K562 (cell line): ENCODE data around the gene PHOSPHO1. TPM values are rescaled to one million over a fixed set of nuclear protein-coding genes. Genes with fewer than 3 reads are reported as not detected.

Experiments
- ADNP ChIP-seq: fragments of 200-800 bp; sonication (Bioruptor generic); IDR thresholded peaks from 2 replicates; pipeline ENCODE4 v1.6.1; 2016; ENCODE audit warnings: missing genetic modification characterization, missing compliant biosample characterization
- DDX20 ChIP-seq: fragments of 450-650 bp; IDR thresholded peaks from 2 replicates; pipeline ENCODE4 v1.6.1; 2016; ENCODE audit warnings: missing genetic modification characterization, low read depth, mild to moderate bottlenecking, missing compliant biosample characterization, moderate library complexity
- GTF2E2 ChIP-seq: fragments of 200-800 bp; sonication (Bioruptor generic); IDR thresholded peaks from 2 replicates; pipeline ENCODE4 v1.6.1; 2016; ENCODE audit warnings: missing genetic modification characterization, missing compliant biosample characterization
- HDAC2 ChIP-seq: fragments of 450-650 bp; IDR thresholded peaks from 2 replicates; pipeline ENCODE4 v1.6.1; 2016; ENCODE audit warnings: mild to moderate bottlenecking
- HDGF ChIP-seq: fragments of 450-650 bp; IDR thresholded peaks from 2 replicates; pipeline ENCODE4 v1.6.1; 2016
- HES1 ChIP-seq: fragments of 450-650 bp; IDR thresholded peaks from 2 replicates; pipeline ENCODE4 v1.6.1; 2016; ENCODE audit warnings: low read depth, mild to moderate bottlenecking, moderate library complexity
- MYC ChIP-seq, 2 experiments: fragments of 250-450 bp in 1 of 2; sonication (Bioruptor Pico) in 1 of 2; IDR thresholded peaks; 2 replicates each; pipeline versions ENCODE4 v1.5.1 to v1.6.1; 2012 to 2021; ENCODE audit warnings: low read depth in 2 of 2, borderline replicate concordance in 1 of 2, improper control_type of control experiment in 1 of 2, low read length in 1 of 2, mild to moderate bottlenecking in 1 of 2, moderate library complexity in 1 of 2
- POLR2G ChIP-seq: fragments of 200-400 bp; formaldehyde crosslinking; IDR thresholded peaks from 2 replicates; pipeline ENCODE4 v1.6.1; 2017; ENCODE audit warnings: low read depth, mild to moderate bottlenecking, antibody characterized with exemption, low read length, moderate library complexity
- SIX5 ChIP-seq, 2 experiments: IDR thresholded peaks; 2 replicates each; pipeline ENCODE4 v1.6.1; 2011; ENCODE audit warnings: low read length in 2 of 2, borderline replicate concordance in 1 of 2, low read depth in 1 of 2, mild to moderate bottlenecking in 1 of 2, moderate library complexity in 1 of 2; ENCODE audit not compliant: insufficient read depth in 1 of 2
- SMARCA5 ChIP-seq: fragments of 450-650 bp; IDR thresholded peaks from 2 replicates; pipeline ENCODE4 v1.6.1; 2016
- SP2 ChIP-seq: IDR thresholded peaks from 2 replicates; pipeline ENCODE4 v1.6.1; 2011; ENCODE audit warnings: mild to moderate bottlenecking, low read depth, low read length, moderate library complexity; ENCODE audit not compliant: poor library complexity, severe bottlenecking; ENCODE audit errors: extremely low read depth
- YY1 ChIP-seq, 3 experiments: IDR thresholded peaks; 2 replicates each; pipeline ENCODE4 v1.6.1; 2011; ENCODE audit warnings: low read length in 2 of 3, mild to moderate bottlenecking in 2 of 3, moderate library complexity in 2 of 3, borderline replicate concordance in 1 of 3, control low read depth in 1 of 3, low read depth in 1 of 3; ENCODE audit not compliant: insufficient read depth in 3 of 3, insufficient replicate concordance in 2 of 3, control insufficient read depth in 1 of 3, insufficient read length in 1 of 3; ENCODE audit errors: extremely low read depth in 1 of 3
- ZBED1 ChIP-seq: IDR thresholded peaks from 2 replicates; pipeline ENCODE4 v1.6.1; 2014
- ZNF224 ChIP-seq: sonication (generic); formaldehyde crosslinking; IDR thresholded peaks from 2 replicates; pipeline ENCODE4 v1.8.0; 2022; ENCODE audit warnings: mild to moderate bottlenecking, missing genetic modification reagents
- ZNF431 ChIP-seq: sonication (generic); formaldehyde crosslinking; IDR thresholded peaks from 2 replicates; pipeline ENCODE4 v1.8.0; 2022; ENCODE audit warnings: mild to moderate bottlenecking, missing genetic modification reagents
- ZNF586 ChIP-seq: fragments of 450-650 bp; formaldehyde crosslinking; conservative IDR thresholded peaks from 2 replicates; pipeline ENCODE4 v1.4.0; 2020; ENCODE audit warnings: mild to moderate bottlenecking, moderate library complexity
- ZNF79 ChIP-seq: fragments of 250-450 bp; sonication (Bioruptor Pico); IDR thresholded peaks from 2 replicates; pipeline ENCODE4 v1.4.0; 2020; ENCODE audit warnings: low read depth, mild to moderate bottlenecking, moderate library complexity
- polyA plus RNA-seq, 8 experiments: library from polyadenylated mRNA; depleted of rRNA in 4 of 8; stranded (reverse) in 5 of 8; unstranded in 3 of 8; fragments of >200 nt; fragmentation: Nextera tagmentation in 2 of 8; fragmentation: Illumina TruSeq in 1 of 8; extraction: Ambion mirVana in 2 of 8; extraction: Trizol in 1 of 8; gene quantifications; 2 replicates each; pipeline versions ENCODE4 v1.2.1 to v1.2.3, GENCODE V29; 2011 to 2014; ENCODE audit warnings: inconsistent platforms in 1 of 8, missing spikeins in 1 of 8
- total RNA-seq, 7 experiments: library from RNA; depleted of rRNA in 6 of 7; stranded (reverse); fragments of >200 nt in 6 of 7; fragmentation: Illumina TruSeq in 2 of 7; extraction: Trizol in 2 of 7; gene quantifications; 2 replicates each; pipeline versions ENCODE4 v1.2.1 to v1.2.3, GENCODE V29; 2011 to 2021; ENCODE audit warnings: low replicate concordance in 1 of 7
- TF ChIP-seq, protein P1 (sequence below): sonication (generic); formaldehyde crosslinking; IDR thresholded peaks from 2 replicates; pipeline ENCODE4 v1.8.0; 2022; ENCODE audit warnings: missing genetic modification reagents, mild to moderate bottlenecking, borderline replicate concordance
- TF ChIP-seq, protein P2 (sequence below): sonication (generic); formaldehyde crosslinking; IDR thresholded peaks from 2 replicates; pipeline ENCODE4 v1.8.1; 2023; ENCODE audit warnings: mild to moderate bottlenecking, missing genetic modification reagents, moderate library complexity
- TF ChIP-seq, protein P3 (sequence below): fragments of 450-650 bp; IDR thresholded peaks from 2 replicates; pipeline ENCODE4 v1.6.1; 2016; ENCODE audit warnings: mild to moderate bottlenecking

PHOSPHO1 gene
- total and polyA plus RNA-seq, 9 of the 15 experiments (the other 6 are each of a cell fraction or from before 2014, with no cell fraction given), result 0.06 to 0.07 TPM; not detected in 7

GRCh38 chr17:49249890-49250522 lies 19.4 kb upstream of the PHOSPHO1 start (continued):
- TF ChIP-seq, protein P1, sequence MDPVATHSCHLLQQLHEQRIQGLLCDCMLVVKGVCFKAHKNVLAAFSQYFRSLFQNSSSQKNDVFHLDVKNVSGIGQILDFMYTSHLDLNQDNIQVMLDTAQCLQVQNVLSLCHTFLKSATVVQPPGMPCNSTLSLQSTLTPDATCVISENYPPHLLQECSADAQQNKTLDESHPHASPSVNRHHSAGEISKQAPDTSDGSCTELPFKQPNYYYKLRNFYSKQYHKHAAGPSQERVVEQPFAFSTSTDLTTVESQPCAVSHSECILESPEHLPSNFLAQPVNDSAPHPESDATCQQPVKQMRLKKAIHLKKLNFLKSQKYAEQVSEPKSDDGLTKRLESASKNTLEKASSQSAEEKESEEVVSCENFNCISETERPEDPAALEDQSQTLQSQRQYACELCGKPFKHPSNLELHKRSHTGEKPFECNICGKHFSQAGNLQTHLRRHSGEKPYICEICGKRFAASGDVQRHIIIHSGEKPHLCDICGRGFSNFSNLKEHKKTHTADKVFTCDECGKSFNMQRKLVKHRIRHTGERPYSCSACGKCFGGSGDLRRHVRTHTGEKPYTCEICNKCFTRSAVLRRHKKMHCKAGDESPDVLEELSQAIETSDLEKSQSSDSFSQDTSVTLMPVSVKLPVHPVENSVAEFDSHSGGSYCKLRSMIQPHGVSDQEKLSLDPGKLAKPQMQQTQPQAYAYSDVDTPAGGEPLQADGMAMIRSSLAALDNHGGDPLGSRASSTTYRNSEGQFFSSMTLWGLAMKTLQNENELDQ (CRISPR knock-in tag), result no peak
- TF ChIP-seq, protein P2, sequence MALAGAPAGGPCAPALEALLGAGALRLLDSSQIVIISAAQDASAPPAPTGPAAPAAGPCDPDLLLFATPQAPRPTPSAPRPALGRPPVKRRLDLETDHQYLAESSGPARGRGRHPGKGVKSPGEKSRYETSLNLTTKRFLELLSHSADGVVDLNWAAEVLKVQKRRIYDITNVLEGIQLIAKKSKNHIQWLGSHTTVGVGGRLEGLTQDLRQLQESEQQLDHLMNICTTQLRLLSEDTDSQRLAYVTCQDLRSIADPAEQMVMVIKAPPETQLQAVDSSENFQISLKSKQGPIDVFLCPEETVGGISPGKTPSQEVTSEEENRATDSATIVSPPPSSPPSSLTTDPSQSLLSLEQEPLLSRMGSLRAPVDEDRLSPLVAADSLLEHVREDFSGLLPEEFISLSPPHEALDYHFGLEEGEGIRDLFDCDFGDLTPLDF, result no peak
- TF ChIP-seq ADNP (tag) (peak; percentile 91), YY1 (IDR thresholded peaks at IDR 0.05; ENCODE audit: borderline replicate concordance in 1 of 3, control insufficient read depth in 1 of 3, extremely low read depth in 1 of 3, insufficient read depth in 3 of 3, insufficient read length in 1 of 3, insufficient replicate concordance in 2 of 3, low read depth in 1 of 3, low read length in 2 of 3) (no peak), SP2 (no peak), ZNF586 (CRISPR knock-in tag) (no peak), POLR2G (no peak), ZBED1 (no peak), GTF2E2 (tag) (no peak), ZNF79 (no peak), MYC (IDR thresholded peaks at IDR 0.05; ENCODE audit: low read depth, low read length) (no peak), MYC (CRISPR knock-in tag; IDR thresholded peaks at IDR 0.05; ENCODE audit: borderline replicate concordance, low read depth) (no peak), DDX20 (tag) (no peak), SMARCA5 (peak; percentile 85; the same call in 1 of the 2 replicates), HDAC2 (peak; percentile 47; the same call in 1 of the 2 replicates), HES1 (no peak), SIX5 (IDR thresholded peaks at IDR 0.05; ENCODE audit: borderline replicate concordance in 1 of 2, insufficient read depth in 1 of 2, low read depth in 1 of 2, low read length in 2 of 2) (no peak), ZNF431 (CRISPR knock-in tag) (no peak), ZNF224 (no peak), HDGF (no peak)
- TF ChIP-seq, protein P3, sequence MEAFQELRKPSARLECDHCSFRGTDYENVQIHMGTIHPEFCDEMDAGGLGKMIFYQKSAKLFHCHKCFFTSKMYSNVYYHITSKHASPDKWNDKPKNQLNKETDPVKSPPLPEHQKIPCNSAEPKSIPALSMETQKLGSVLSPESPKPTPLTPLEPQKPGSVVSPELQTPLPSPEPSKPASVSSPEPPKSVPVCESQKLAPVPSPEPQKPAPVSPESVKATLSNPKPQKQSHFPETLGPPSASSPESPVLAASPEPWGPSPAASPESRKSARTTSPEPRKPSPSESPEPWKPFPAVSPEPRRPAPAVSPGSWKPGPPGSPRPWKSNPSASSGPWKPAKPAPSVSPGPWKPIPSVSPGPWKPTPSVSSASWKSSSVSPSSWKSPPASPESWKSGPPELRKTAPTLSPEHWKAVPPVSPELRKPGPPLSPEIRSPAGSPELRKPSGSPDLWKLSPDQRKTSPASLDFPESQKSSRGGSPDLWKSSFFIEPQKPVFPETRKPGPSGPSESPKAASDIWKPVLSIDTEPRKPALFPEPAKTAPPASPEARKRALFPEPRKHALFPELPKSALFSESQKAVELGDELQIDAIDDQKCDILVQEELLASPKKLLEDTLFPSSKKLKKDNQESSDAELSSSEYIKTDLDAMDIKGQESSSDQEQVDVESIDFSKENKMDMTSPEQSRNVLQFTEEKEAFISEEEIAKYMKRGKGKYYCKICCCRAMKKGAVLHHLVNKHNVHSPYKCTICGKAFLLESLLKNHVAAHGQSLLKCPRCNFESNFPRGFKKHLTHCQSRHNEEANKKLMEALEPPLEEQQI, result no peak
